Subcutaneous abdominal adipose tissue (tissue), 5 donors: ENCODE results near the gene EHBP1L1.

ENCODE experiments used
- H3K27ac ChIP-seq: one replicate; pipeline ENCODE4 v1.7.0; 2013; ENCODE audit warnings: low read depth, mild to moderate bottlenecking, inconsistent platforms, low read length, moderate library complexity
- H3K27me3 ChIP-seq, 5 donors: one replicate each; pipeline ENCODE4 v1.7.0; 2013; ENCODE audit warnings: low read length in 5 of 5, inconsistent platforms in 1 of 5; ENCODE audit not compliant: control insufficient read depth in 5 of 5, insufficient read depth in 4 of 5
- H3K36me3 ChIP-seq, 5 donors: one replicate each; pipeline ENCODE4 v1.7.0; 2013; ENCODE audit warnings: low read length in 5 of 5; ENCODE audit not compliant: control insufficient read depth in 5 of 5, insufficient read depth in 5 of 5
- H3K4me1 ChIP-seq, 5 donors: one replicate each; pipeline ENCODE4 v1.7.0; 2013; ENCODE audit warnings: low read length in 5 of 5, mild to moderate bottlenecking in 3 of 5, moderate library complexity in 1 of 5; ENCODE audit not compliant: control insufficient read depth in 5 of 5, insufficient read depth in 5 of 5
- H3K4me3 ChIP-seq, 5 donors: one replicate each; pipeline ENCODE4 v1.7.0; 2013; ENCODE audit warnings: low read length in 5 of 5, low read depth in 1 of 5
- H3K9ac ChIP-seq, 5 donors: one replicate each; pipeline ENCODE4 v1.7.0; 2013; ENCODE audit warnings: low read length in 5 of 5, mild to moderate bottlenecking in 4 of 5, moderate library complexity in 3 of 5
- H3K9me3 ChIP-seq, 5 donors: one replicate each; pipeline ENCODE4 v1.7.0; 2013; ENCODE audit warnings: low read length in 5 of 5; ENCODE audit not compliant: control insufficient read depth in 5 of 5
- donor health status: healthy.
- donor health status: healthy.
- donor health status: healthy.
- donor health status: healthy.
- donor health status: healthy.

EHBP1L1 gene

DNA sequence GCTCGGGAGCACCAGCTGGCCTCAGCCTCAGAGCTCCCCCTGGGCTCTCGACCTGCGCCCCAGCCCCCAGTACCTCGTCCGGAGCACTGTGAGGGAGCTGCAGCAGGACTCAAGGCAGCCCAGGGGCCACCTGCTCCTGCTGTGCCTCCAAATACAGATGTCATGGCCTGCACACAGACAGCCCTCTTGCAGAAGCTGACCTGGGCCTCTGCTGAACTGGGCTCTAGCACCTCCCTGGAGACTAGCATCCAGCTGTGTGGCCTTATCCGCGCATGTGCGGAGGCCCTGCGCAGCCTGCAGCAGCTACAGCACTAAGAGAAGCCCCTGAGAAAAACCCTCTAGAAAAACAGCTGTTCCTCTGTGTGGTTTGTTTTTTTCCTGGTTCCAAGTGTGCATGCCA, 4.4 kb upstream of the EHBP1L1 start:
- peaks cover 0 to 8% (median 3%) of the 10 kb centered on the region in 5 donors for H3K36me3 ChIP-seq
- H3K4me3 ChIP-seq, result peak overlapping the region; percentile 72 to 97 (median 87)
- no peaks in the 10 kb centered on the region for H3K27me3 ChIP-seq
- peaks cover 12 to 76% (median 62%) of the 10 kb centered on the region in 5 donors for H3K4me1 ChIP-seq
- H3K9me3 ChIP-seq, result no peaks in the 10 kb centered on the region
- H3K27ac ChIP-seq, result peak overlapping the region; percentile 97
- peak overlapping the region in 3 of 5 donors; percentile 90 to 97 (median 91) for H3K9ac ChIP-seq

DNA sequence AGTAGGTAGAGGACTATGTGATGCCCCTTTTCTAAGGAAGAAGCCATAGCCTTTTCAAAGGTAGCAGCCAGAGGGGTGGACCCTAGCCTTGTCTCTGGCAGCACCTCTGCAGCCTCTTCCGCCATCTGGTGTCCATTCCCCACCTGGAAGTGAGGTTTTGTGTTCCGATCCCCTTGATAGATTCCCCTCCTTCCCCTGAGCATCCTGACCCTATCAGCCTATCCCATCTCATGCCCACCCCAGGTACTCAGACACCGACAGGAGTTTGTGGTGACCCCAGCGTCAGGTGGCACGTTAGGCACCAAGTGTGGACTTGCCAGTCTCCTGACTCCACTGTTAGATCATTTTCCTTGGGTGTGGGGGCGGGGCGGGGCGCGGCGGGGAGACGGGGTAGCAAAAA, 3.9 kb upstream of the EHBP1L1 start:
- peak overlapping the region; percentile 83 for H3K27ac ChIP-seq
- peaks cover 0 to 4% (median 3%) of the 10 kb centered on the region in 5 donors for H3K36me3 ChIP-seq
- no peaks in the 10 kb centered on the region for H3K27me3 ChIP-seq
- peak overlapping the region in 2 of 5 donors; percentile 4 to 63 for H3K9ac ChIP-seq
- H3K4me3 ChIP-seq, result peak overlapping the region; percentile 50 to 97 (median 72)
- peaks cover 12 to 78% (median 67%) of the 10 kb centered on the region in 5 donors for H3K4me1 ChIP-seq
- no peaks in the 10 kb centered on the region for H3K9me3 ChIP-seq

DNA sequence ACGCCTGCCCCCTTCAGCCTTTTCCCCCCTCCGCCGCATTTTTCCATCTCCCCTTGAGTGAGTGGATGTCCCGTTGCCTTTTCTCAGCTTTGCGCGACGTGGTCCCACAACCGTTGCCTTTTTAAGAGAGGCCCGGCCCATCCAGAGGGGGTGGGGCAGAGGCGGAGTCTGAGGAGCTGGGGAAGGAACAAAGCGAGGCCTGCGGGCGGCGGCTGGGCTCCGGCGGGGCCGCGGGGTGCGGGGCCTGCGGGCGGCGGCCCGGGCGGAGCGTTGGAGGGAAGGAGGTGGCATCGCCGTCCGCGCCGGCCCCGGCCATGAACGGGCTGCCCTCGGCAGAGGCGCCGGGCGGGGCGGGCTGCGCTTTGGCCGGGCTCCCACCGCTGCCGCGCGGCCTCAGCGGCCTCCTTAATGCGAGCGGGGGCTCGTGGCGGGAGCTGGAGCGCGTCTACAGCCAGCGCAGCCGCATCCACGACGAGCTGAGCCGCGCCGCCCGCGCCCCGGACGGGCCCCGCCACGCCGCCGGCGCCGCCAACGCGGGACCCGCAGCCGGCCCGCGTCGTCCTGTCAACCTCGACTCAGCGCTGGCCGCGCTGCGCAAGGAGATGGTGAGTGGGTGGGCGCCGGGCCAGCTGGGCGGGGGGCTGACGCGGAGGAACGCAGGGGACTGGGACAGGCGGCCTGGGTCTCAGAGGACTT, 3.3 kb upstream of the EHBP1L1 start, which contains the start of gene FAM89B:
Gene FAM89B (plus strand): TSS at position 183 of the 696 bp plus-strand sequence. CDS start 132 bp downstream, at position 315.
- peaks cover 12 to 84% (median 73%) of the 10 kb centered on the region in 5 donors for H3K4me1 ChIP-seq
- peak within 1 kb of the TSS; percentile 72 to 97 (median 87) for H3K4me3 ChIP-seq
- H3K27me3 ChIP-seq, result no peaks in the 10 kb centered on the region
- no peaks in the 10 kb centered on the region for H3K9me3 ChIP-seq
- peak within 1 kb of the TSS; percentile 4 to 97 (median 72) for H3K9ac ChIP-seq
- peaks cover 0 to 4% (median 3%) of the 10 kb centered on the region in 5 donors for H3K36me3 ChIP-seq
- peak within 1 kb of the TSS; percentile 84 for H3K27ac ChIP-seq

DNA sequence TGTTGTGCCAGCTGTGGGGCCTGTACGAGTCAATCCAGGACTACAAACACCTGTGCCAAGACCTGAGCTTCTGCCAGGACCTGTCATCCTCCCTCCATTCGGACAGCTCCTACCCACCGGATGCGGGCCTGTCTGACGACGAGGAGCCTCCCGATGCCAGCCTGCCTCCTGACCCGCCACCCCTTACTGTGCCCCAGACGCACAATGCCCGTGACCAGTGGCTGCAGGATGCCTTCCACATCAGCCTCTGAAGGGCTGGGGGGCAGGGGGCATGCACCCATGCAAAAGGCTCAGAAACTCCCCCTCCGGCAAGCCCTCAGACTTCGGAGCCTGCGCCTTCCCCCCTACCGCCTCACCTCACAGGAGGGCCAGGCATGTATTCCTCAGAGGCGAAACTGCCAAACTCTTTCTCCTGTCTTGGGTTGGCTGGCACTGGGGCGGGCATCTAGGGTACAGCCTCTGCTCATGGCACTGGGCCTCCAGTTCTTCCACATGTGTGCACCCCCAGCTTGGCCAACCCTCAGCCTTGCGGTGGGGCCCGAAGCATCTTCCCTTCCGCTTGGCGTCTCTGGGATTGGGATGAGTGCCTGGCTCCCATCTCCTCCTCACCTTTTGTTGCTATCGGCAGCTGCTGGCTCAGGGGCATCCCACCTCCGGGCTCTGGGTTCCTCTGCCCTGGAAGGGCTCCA, 2.3 kb upstream of the EHBP1L1 start:
- peaks cover 15 to 86% (median 80%) of the 10 kb centered on the region in 5 donors for H3K4me1 ChIP-seq
- peak overlapping the region in 4 of 5 donors; percentile 61 to 72 (median 65) for H3K9ac ChIP-seq
- H3K27me3 ChIP-seq, result no peaks in the 10 kb centered on the region
- no peaks in the 10 kb centered on the region for H3K9me3 ChIP-seq
- H3K4me3 ChIP-seq, result peak overlapping the region; percentile 72 to 97 (median 76)
- peaks cover 0 to 10% (median 0%) of the 10 kb centered on the region in 5 donors for H3K36me3 ChIP-seq
- H3K27ac ChIP-seq, result peak overlapping the region; percentile 84

DNA sequence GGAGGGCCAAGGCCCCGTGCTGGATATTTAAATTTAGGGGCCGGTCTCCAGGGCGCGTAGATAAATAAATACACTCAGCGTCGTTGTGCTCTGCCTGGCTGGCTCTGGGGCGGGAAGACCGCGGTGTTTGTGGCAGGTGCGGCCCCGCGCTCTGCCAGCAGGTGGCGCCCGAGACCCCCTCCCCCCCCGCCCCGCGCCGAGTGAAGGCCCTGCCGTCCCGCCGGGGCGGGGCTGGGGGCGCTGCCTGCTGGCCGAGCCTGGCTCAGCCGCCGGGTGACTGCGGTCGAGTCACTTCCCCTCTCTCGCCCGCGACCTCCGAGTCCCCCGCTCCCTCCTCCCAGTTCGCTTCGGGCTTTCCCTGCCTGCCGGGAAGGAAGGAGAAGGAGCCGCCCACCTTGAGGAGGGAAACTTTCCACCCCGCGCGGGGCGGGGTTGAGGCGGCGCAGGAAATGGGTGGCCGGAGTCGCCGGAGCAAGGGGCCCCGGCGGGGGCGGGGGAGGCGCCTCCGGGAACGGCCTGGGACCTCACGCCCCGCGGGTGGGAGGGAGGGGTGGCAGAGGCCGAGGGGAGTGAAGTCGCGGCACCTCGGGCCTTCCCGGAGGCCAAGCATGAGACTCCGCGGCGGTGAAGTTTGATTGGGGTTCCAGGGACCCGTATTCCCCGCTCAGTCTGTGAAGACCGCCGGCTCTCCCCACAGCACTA, 1.6 kb upstream of the EHBP1L1 start:
- no peaks in the 10 kb centered on the region for H3K27me3 ChIP-seq
- no peaks in the 10 kb centered on the region for H3K9me3 ChIP-seq
- H3K27ac ChIP-seq, result peak overlapping the region; percentile 84
- H3K4me1 ChIP-seq, result peaks cover 10 to 82% (median 74%) of the 10 kb centered on the region in 5 donors
- peak overlapping the region; percentile 72 to 97 (median 74) for H3K4me3 ChIP-seq
- peak overlapping the region; percentile 59 to 88 (median 74) for H3K9ac ChIP-seq
- H3K36me3 ChIP-seq, result peaks cover 0 to 11% (median 2%) of the 10 kb centered on the region in 5 donors

DNA sequence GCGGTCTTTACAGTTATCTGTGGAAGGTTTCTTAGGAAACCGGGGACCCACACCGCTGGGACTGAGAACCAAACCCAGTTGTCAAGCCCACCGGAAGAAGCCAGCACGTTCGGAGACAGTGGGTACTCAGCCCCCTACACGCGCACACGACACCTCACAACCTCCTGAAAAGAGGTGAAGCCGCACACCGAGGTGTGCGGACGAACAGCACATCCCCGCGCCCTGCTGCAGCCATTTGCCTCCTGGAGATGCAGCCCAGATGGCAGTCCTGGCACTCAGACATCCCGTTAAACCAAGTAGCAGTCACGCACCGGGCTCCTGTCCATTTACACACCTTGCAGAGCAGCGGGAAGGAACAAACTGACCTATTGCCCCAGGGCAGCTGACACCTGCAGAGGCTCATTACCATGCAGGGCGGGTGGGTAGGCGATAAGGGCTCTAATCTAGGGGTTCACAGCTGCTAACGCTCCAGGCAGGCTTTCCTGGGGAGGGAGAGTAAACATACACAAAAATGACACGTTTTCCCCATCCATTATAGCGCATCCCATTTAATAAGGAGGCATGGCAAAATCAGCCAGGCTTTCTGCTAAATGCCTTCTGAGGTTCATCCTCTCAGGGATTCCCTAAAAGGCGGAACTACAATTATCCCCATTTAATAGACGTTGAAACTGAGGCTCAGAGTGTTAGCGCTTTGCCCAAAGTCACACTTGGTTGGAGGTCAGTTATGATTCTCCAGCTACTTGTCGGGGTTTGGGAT, 864 bp upstream of the EHBP1L1 start:
- peak overlapping the region; percentile 59 to 88 (median 74) for H3K9ac ChIP-seq

DNA sequence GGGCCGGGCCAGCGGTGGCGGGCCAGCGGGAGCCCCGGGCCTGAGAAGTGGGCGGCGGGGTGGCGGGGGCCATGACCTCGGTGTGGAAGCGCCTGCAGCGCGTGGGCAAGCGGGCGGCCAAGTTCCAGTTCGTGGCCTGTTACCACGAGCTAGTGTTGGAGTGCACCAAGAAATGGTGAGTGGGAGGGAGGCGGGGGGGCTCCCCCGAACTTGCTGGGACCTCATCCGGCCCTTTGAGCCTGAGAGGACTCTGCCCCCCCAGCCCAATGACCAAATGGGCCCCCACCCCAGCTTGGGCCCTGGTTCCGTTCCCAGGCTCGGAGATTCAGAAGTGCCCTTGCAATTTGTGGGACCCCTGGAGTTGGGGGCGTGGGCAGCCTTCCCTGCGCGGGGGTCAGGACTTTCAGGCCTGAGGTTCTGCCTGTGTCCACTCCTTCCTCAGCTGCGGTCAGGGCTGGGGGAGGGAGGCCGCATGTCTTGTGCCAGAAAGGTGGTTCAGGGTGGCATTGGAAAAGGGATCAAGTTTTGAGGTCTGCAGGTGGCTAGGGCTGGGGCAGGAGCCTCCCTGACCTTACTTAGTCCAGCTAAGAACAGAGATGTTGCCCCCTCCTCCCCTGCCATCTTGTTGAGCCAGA, 496 bp downstream of the EHBP1L1 start:
- H3K27ac ChIP-seq, result peak overlapping the region; percentile 75
- peak overlapping the region; percentile 62 to 77 (median 66) for H3K4me3 ChIP-seq
- H3K9me3 ChIP-seq, result no peaks in the 10 kb centered on the region
- peak overlapping the region; percentile 28 to 81 (median 43) for H3K9ac ChIP-seq
- peaks cover 0 to 32% (median 21%) of the 10 kb centered on the region in 5 donors for H3K36me3 ChIP-seq
- peaks cover 9 to 64% (median 58%) of the 10 kb centered on the region in 5 donors for H3K4me1 ChIP-seq
- H3K27me3 ChIP-seq, result no peaks in the 10 kb centered on the region

More for the DNA sequence above, 864 bp upstream of the EHBP1L1 start:
- H3K9me3 ChIP-seq, result no peaks in the 10 kb centered on the region
- H3K36me3 ChIP-seq, result peaks cover 0 to 19% (median 9%) of the 10 kb centered on the region in 5 donors
- peak overlapping the region; percentile 84 for H3K27ac ChIP-seq
- peak overlapping the region; percentile 50 to 97 (median 72) for H3K4me3 ChIP-seq
- H3K27me3 ChIP-seq, result no peaks in the 10 kb centered on the region
- peaks cover 9 to 75% (median 68%) of the 10 kb centered on the region in 5 donors for H3K4me1 ChIP-seq

DNA sequence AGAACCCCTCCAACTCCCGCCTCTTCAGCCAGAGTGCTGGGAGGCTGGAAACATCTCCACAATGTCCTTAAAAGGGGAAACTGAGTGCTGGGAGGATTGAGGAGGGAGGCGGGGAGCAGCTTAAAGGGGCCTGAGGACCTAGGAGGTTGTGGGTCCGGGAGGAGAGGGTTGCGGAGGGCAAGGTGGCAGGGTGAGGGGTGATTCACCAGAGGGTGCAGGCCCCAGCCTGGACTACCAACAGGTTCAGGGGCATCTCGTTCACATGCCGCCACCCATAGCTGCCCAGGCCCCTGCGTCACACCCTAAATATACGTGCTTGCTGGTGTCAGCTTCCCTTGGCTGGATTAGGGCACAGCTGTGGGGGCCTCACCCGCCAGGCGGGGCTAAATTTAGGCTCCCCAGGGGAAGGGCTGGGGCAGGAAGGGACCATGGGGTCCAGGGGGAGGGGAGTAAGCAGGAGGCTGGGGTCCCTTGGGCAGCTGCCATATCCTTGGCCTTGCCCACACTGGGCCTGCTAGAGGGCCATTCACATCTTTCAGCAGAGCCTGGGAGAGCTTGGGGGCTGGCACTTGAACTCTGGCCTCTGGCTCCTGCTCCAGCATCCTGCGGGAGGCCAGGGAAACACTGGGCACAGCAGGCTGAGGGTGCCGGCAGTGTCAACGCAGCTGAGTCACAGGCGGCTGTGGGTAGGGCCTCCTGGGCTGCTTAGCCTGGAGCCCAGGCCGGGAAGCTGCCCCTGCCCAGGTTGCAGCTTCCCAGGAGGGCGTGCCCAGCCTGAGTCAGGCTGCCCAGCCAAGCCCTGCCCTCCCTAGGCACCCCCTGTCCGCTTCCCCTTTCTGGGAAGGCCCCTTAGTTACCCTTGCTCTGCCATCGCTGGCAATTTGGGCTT, 1.3 kb downstream of the EHBP1L1 start:
- Histone ChIP-seq H3K36me3 (peaks cover 0 to 39% (median 29%) of the 10 kb centered on the region in 5 donors), H3K4me3 (peak overlapping the region; percentile 62 to 77 (median 66)), H3K9me3 (no peaks in the 10 kb centered on the region), H3K27ac (peak overlapping the region; percentile 75), H3K4me1 (peaks cover 5 to 57% (median 51%) of the 10 kb centered on the region in 5 donors), H3K9ac (peak overlapping the region; percentile 28 to 81 (median 43)), H3K27me3 (no peaks in the 10 kb centered on the region)
